ENCODE measurements around the gene DPAGT1. TPM values are rescaled to one million over a fixed set of nuclear protein-coding genes. Genes with fewer than 3 reads are reported as not detected.
A peak's percentile ranks its signal among the peaks of the same experiment; 100 is the strongest.
"Not testable (repeated sequence)": the region's sequence is repeated elsewhere in the genome, so short reads cannot be mapped to it uniquely, and the experiment has no call there.

Gene DPAGT1
- 10 to 100 TPM; 25.9 to 27.7 TPM for total RNA-seq
- long read RNA-seq, transcript DPAGT1-201 (9 exons, 2,205 nt), result major isoform, 18 of 22 reads
- long read RNA-seq, partial matches to known transcripts, result 3 of 22 reads
- long read RNA-seq, other reads (novel, unspliced or antisense), result 1 of 22 reads

GRCh38 chr11:119101759-119102423 lies at the start of gene DPAGT1:
DPAGT1 (minus strand) TSS chr11:119101853; CDS start chr11:119101655, 198 bp downstream.
- intact Hi-C loops (cut with DNase I), result no loop called here
- DNase-seq, result peak; percentile 91
- peak; percentile 95 to 96 for ATAC-seq

- intact Hi-C loops (cut with DNase I), result no loop called here
- DNase-seq (no peak), ATAC-seq (peak in 1 of 2 donors; percentile 6)
Measured at GRCh38 chr11:119149786-119150275, 48.2 kb upstream of the DPAGT1 start.

GRCh38 chr11:119149018-119149785 lies 47.5 kb upstream of the DPAGT1 start, which contains the start of gene ABCG4:
ABCG4 (plus strand) TSS chr11:119149052; CDS start chr11:119149966, 914 bp downstream.
- ATAC-seq, result peak; percentile 64 to 67
- DNase-seq, result no peak
- intact Hi-C loops (cut with DNase I), result no loop called here

- no peak for ATAC-seq
- DNase-seq, result peak; percentile 31
- intact Hi-C loops (cut with DNase I), result no loop called here
Measured at GRCh38 chr11:119148720-119149017, 47.0 kb upstream of the DPAGT1 start.

- ATAC-seq, result no peak
- intact Hi-C loops (cut with DNase I), result no loop called here
- no peak for DNase-seq
Measured at GRCh38 chr11:119147604-119148333, 46.1 kb upstream of the DPAGT1 start.

- ATAC-seq (no peak), DNase-seq (no peak)
- intact Hi-C loops (cut with DNase I), result loop anchor here in 1 of 2 donors (2.0 kb wide), 1 partner anchor 51 kb away; no protein-coding TSS in a partner anchor
Measured at GRCh38 chr11:119145551-119145950, 43.9 kb upstream of the DPAGT1 start.

GRCh38 chr11:119144825-119145486 lies 43.3 kb upstream of the DPAGT1 start:
- intact Hi-C loops (cut with DNase I), result loop anchor here (2.0 to 5.0 kb wide), 2 partner anchors 52 kb away; no protein-coding TSS in a partner anchor
- DNase-seq (peak; percentile 68), ATAC-seq (peak; percentile 75 to 85)

- ATAC-seq; intact Hi-C loops (cut with DNase I); DNase-seq: not testable (repeated sequence)
Measured at GRCh38 chr11:119139276-119139675, 37.6 kb upstream of the DPAGT1 start.

- ATAC-seq, result peak in 1 of 2 donors; percentile 46
- intact Hi-C loops (cut with DNase I), result no loop called here
Measured at GRCh38 chr11:119134389-119134978, 32.8 kb upstream of the DPAGT1 start.

GRCh38 chr11:119130662-119131061 lies 29.0 kb upstream of the DPAGT1 start:
- intact Hi-C loops (cut with DNase I), result no loop called here
- no peak for DNase-seq
- ATAC-seq, result no peak

More at GRCh38 chr11:119134389-119134978, 32.8 kb upstream of the DPAGT1 start:
- no peak for DNase-seq

- intact Hi-C loops (cut with DNase I), result no loop called here
- DNase-seq (no peak), ATAC-seq (peak in 1 of 2 donors; percentile 11)
Measured at GRCh38 chr11:119126675-119127268, 25.1 kb upstream of the DPAGT1 start.

GRCh38 chr11:119125821-119126220 lies 24.2 kb upstream of the DPAGT1 start:
- intact Hi-C loops (cut with DNase I), result no loop called here
- ATAC-seq (no peak), DNase-seq (no peak)

- intact Hi-C loops (cut with DNase I), result no loop called here
- DNase-seq, result no peak
- no peak for ATAC-seq
Measured at GRCh38 chr11:119121811-119122124, 20.1 kb upstream of the DPAGT1 start.

GRCh38 chr11:119121008-119121810 lies 19.6 kb upstream of the DPAGT1 start, which contains the start of gene HINFP:
HINFP (plus strand) TSS chr11:119121580; CDS start chr11:119126945, 5,365 bp downstream.
- DNase-seq (peak; percentile 100), ATAC-seq (peak; percentile 100)
- intact Hi-C loops (cut with DNase I), result no loop called here

GRCh38 chr11:119120639-119121007 lies 19.0 kb upstream of the DPAGT1 start:
- DNase-seq, result no peak
- no peak for ATAC-seq
- intact Hi-C loops (cut with DNase I), result no loop called here

- DNase-seq, result no peak
- intact Hi-C loops (cut with DNase I), result no loop called here
- no peak for ATAC-seq
Measured at GRCh38 chr11:119118946-119119345, 17.3 kb upstream of the DPAGT1 start.

- intact Hi-C loops (cut with DNase I), result no loop called here
- ATAC-seq (no peak), DNase-seq (no peak)
Measured at GRCh38 chr11:119118227-119118626, 16.6 kb upstream of the DPAGT1 start.
